Psoas muscle (tissue), 8 donors: ENCODE measurements around the gene ZNF783. TPM values are rescaled to one million over a fixed set of nuclear protein-coding genes. Genes with fewer than 3 reads are reported as not detected.
A peak's percentile ranks its signal among the peaks of the same experiment; 100 is the strongest.

Experiments used
- ATAC-seq, 4 donors: fragments of 200-7000 bp; cut with Tn5 transposase; one replicate each; pipeline ENCODE4 v1.9.1; 2020; ENCODE audit warnings: moderate library complexity in 3 of 4, mild to moderate bottlenecking in 2 of 4
- DNase-seq, 2 donors: peaks; one replicate each; pipeline ENCODE4 v3.0.0-alpha.2; 2020
- H3K27ac ChIP-seq: fragments of 200-600 bp; one replicate; pipeline ENCODE4 v1.8.0; 2022
- H3K27me3 ChIP-seq, 3 donors: fragments of 200-600 bp in 1 of 3; one replicate each; pipeline versions ENCODE4 v1.6.1 to v1.8.0; 2013 to 2022; ENCODE audit warnings: low read length in 2 of 3, mild to moderate bottlenecking in 2 of 3, moderate library complexity in 1 of 3; ENCODE audit not compliant: insufficient read depth in 3 of 3
- H3K36me3 ChIP-seq, 2 donors: fragments of 200-600 bp in 1 of 2; one replicate each; pipeline versions ENCODE4 v1.6.1 to v1.8.0; 2013 to 2022; ENCODE audit warnings: low read depth in 1 of 2, mild to moderate bottlenecking in 1 of 2, moderate library complexity in 1 of 2; ENCODE audit not compliant: insufficient read depth in 1 of 2
- H3K4me1 ChIP-seq: fragments of 200-600 bp; one replicate; pipeline ENCODE4 v1.8.0; 2022
- H3K4me3 ChIP-seq: fragments of 200-600 bp; one replicate; pipeline ENCODE4 v1.8.0; 2022; ENCODE audit warnings: mild to moderate bottlenecking
- H3K9me3 ChIP-seq: fragments of 200-600 bp; one replicate; pipeline ENCODE4 v1.8.0; 2022
- WGBS, 3 donors: extraction: QIAGEN DNeasy Blood & Tissue Kit; methylation state at CpG; one replicate each; pipeline versions ENCODE4 v1.1.6 to v1.1.7; 2013; 5-methylcytosine and 5-hydroxymethylcytosine counted together
- intact Hi-C, 2 donors: fragments of 100-400 bp; cut with DNase I; formaldehyde crosslinking; loops; one replicate each; pipeline versions ENCODE4 v1.11.0 to v1.14.2; 2022
- polyA plus RNA-seq, 3 donors: library from polyadenylated mRNA; stranded (reverse); fragments of 200-250 nt; gene quantifications; one replicate each; pipeline ENCODE4 v1.2.3, GENCODE V29; 2013
- total RNA-seq, 4 donors: library from RNA; stranded (reverse); fragmentation: NEBNext Ultra II Directional in 2 of 4; extraction: Animal tissue kit (Norgen Biotek cat#: 25700) in 2 of 4; gene quantifications; one replicate each; pipeline versions ENCODE4 v1.2.1 to v1.2.4, GENCODE V29; 2021 to 2023
- TF ChIP-seq, protein P1 (sequence below): fragments of 200-600 bp; IDR thresholded peaks from one replicate; pipeline ENCODE4 v1.8.0; 2022; ENCODE audit warnings: antibody characterized with exemption
- donor health status: healthy with polysubstance abuse.
- donor health status: DM: no; HTN: no; CAD: no; lungs with moderate emphysema.
- donor health status: Bipolar disorder and iron deficiency.
- donor health status: healthy.
- donor health status: DM: yes; HTN: yes; CAD: no.
- donor health status: DM: no; HTN: no; CAD: no.
- donor health status: DM: no; HTN: no; CAD: no.
- donor health status: DM: yes; HTN: yes; CAD: no.

Gene ZNF783
- total and polyA plus RNA-seq, 7 donors = 4.2 to 11.1 (median 6.3) TPM

DNA sequence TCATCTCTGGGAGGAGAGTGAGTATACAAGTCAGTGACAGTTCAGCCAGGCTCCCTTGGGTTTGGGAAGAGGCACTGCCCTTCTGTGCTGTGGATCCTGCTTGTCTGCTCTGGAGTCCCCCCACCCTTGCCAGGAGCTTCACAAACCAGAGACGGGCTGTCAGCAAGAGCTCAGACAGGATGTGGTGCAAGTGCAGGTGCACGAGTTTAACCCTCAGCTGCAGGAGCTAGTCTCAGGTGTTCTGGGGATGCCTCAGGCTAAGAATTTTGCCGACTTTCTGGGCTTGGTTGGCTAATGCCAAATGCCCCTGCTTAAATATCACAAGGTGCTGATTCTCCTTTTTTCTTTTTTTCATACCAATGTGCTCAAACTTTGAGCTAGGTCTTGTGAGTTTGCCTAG is 22.3 kb downstream of the ZNF783 start:
- WGBS, 3 donors = 57 to 62% (median 61%) methylated on average over 3 of the region's 3 CpGs

DNA sequence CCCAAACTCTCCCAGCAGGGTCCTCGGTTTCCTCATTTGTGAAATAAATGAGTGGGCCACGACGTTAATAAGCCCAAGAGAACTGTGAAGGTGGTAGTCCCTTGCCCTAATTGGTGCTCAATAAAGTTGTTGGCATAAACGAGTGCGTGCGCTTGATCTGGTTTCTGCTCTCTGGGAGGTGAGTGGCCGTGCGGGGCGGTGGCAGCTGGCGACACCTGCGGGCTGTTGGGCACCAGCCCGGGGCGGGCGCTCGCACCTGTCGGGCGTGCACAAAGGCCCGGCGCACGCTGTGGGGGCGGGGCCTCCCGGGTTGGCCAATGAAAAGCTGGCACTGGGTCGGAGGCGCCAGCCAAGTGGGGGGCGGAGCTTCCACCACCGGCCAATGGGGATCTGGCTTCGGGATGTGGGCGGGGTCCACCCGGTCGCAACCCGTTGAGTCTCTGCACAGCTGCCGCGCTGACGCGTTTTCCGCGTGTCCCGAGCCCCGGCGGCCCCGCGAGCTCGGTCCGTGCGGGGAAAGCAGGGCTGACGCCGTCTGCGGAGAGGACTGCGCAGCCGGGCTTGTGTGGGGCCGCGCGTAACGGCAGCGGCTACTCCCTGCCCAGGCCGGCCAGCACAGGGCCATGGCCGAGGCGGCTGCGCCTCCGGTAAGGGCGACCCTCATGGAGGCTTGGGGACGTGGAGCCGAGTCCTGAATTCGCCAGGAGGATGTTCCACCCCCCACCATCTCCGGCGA is 23.0 kb downstream of the ZNF783 start:
- Histone ChIP-seq H3K4me1 (peaks cover 4% of the 10 kb centered on the region), H3K9me3 (no peaks in the 10 kb centered on the region), H3K36me3 (peaks cover 0 to 37% of the 10 kb centered on the region in 2 donors), H3K27me3 (no peaks in the 10 kb centered on the region), H3K27ac (peak overlapping the region; percentile 81), H3K4me3 (peak overlapping the region; percentile 74)
- WGBS, 3 donors = 1 to 2% (median 1%) methylated on average over 59 to 66 of the region's 66 CpGs
- TF ChIP-seq, protein P1, sequence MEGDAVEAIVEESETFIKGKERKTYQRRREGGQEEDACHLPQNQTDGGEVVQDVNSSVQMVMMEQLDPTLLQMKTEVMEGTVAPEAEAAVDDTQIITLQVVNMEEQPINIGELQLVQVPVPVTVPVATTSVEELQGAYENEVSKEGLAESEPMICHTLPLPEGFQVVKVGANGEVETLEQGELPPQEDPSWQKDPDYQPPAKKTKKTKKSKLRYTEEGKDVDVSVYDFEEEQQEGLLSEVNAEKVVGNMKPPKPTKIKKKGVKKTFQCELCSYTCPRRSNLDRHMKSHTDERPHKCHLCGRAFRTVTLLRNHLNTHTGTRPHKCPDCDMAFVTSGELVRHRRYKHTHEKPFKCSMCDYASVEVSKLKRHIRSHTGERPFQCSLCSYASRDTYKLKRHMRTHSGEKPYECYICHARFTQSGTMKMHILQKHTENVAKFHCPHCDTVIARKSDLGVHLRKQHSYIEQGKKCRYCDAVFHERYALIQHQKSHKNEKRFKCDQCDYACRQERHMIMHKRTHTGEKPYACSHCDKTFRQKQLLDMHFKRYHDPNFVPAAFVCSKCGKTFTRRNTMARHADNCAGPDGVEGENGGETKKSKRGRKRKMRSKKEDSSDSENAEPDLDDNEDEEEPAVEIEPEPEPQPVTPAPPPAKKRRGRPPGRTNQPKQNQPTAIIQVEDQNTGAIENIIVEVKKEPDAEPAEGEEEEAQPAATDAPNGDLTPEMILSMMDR = no peak
- peak; percentile 95 to 98 for DNase-seq
- intact Hi-C loops = loop anchor here in 1 of 2 donors (1.0 to 10.0 kb wide), 2 partner anchors 22 to 260 kb away; partner anchors contain the start of gene PDIA4
- peak; percentile 98 to 99 (median 99) for ATAC-seq

More for the DNA sequence above, 22.3 kb downstream of the ZNF783 start:
- intact Hi-C loops = loop anchor here in 1 of 2 donors (1.0 to 10.0 kb wide), 2 partner anchors 21 to 260 kb away; partner anchors contain the start of gene PDIA4
- no peaks in the 10 kb centered on the region for H3K27me3 ChIP-seq
- TF ChIP-seq, protein P1 = no peak
- no peak overlapping the region for H3K27ac ChIP-seq
- DNase-seq = no peak
- H3K9me3 ChIP-seq = no peaks in the 10 kb centered on the region
- peaks cover 0 to 42% of the 10 kb centered on the region in 2 donors for H3K36me3 ChIP-seq
- peak overlapping the region; percentile 74 for H3K4me3 ChIP-seq
- no peak for ATAC-seq
- H3K4me1 ChIP-seq = peaks cover 4% of the 10 kb centered on the region

DNA sequence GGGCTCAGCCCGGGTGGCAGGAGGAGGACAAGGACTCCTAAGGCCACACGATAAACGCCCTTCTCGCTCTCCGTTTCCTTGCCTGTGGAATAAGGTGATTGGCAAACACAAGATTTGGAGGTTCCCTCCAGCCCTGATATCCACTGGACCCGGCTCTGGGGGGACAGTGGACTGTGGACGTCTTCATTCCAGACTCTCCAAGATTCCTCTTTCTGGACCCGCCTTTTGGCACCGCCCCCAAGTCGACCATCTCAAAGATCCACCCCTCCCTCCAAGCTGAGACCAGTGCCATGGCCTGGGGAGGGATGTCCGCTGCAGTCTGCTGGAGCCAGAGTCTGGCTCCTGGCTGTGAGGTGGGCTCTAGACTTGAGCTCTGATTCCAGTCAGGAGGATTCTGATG is 23.6 kb downstream of the ZNF783 start:
- ATAC-seq = peak; percentile 8 to 34 (median 11)
- TF ChIP-seq, protein P1 = no peak
- no peaks in the 10 kb centered on the region for H3K27me3 ChIP-seq
- intact Hi-C loops = loop anchor here in 1 of 2 donors (10.0 kb wide), 1 partner anchor 261 kb away; the partner anchor contains the start of gene PDIA4
- H3K9me3 ChIP-seq = no peaks in the 10 kb centered on the region
- H3K4me3 ChIP-seq = peak overlapping the region; percentile 74
- WGBS, 3 donors = 1 to 6% (median 2%) methylated on average over 11 of the region's 11 CpGs
- DNase-seq = no peak
- peaks cover 0 to 31% of the 10 kb centered on the region in 2 donors for H3K36me3 ChIP-seq
- peak overlapping the region; percentile 81 for H3K27ac ChIP-seq
- peaks cover 4% of the 10 kb centered on the region for H3K4me1 ChIP-seq

DNA sequence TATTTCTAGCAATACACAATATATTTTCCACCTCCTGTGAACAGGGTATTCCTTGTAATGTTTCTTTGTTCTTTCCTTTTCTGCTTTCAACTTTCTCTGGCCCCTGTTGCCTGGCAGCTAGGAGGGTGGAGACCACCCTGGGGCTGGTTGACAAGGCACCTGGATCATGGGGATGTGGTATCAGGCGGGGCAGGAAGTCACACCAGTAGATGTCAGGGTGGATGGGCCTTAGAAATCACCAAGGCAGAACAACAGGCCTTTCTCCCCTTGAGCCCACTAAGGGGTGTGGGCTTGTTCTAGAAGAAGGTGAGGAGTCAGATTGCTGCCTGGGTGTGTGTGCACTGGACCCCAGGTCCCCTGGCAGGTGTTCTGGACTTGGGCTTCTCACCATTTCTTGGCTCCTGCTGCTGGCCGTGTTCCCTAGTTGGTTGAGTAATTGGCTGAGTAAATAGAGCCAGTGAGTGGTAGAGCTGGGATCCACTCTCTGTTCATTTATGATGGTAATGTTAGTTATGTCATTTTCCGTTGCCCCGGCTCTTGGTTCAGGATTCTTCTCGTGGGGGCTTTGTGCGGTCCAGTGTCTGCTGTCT is 24.9 kb downstream of the ZNF783 start:
- peaks cover 0 to 20% of the 10 kb centered on the region in 2 donors for H3K36me3 ChIP-seq
- WGBS, 3 donors = 91 to 95% (median 93%) methylated on average over 6 of the region's 6 CpGs
- H3K4me3 ChIP-seq = no peak overlapping the region
- intact Hi-C loops = loop anchor here in 1 of 2 donors (10.0 kb wide), 1 partner anchor 262 kb away; the partner anchor contains the start of gene PDIA4
- H3K9me3 ChIP-seq = no peaks in the 10 kb centered on the region
- H3K27ac ChIP-seq = no peak overlapping the region
- ATAC-seq = no peak
- H3K27me3 ChIP-seq = no peaks in the 10 kb centered on the region
- DNase-seq = no peak
- TF ChIP-seq, protein P1 = no peak
- peaks cover 4% of the 10 kb centered on the region for H3K4me1 ChIP-seq
